Endodermal cell (in vitro differentiated cells): Measurements from ENCODE around the gene ITPA. TPM values are rescaled to one million over a fixed set of nuclear protein-coding genes. Genes with fewer than 3 reads are reported as not detected.

Experiments
- DNase-seq: peaks from one replicate; pipeline ENCODE4 v3.0.0-alpha.2; 2017
- H3K27ac ChIP-seq: 2 replicates; pipeline ENCODE4 v1.5.1; 2013; ENCODE audit warnings: mild to moderate bottlenecking, low read depth, low read length, moderate library complexity
- H3K27me3 ChIP-seq: 2 replicates; pipeline ENCODE4 v1.6.1; 2013; ENCODE audit warnings: mild to moderate bottlenecking, low read length, moderate library complexity; ENCODE audit not compliant: insufficient read depth, control insufficient read depth, poor library complexity, severe bottlenecking
- H3K36me3 ChIP-seq: 2 replicates; pipeline ENCODE4 v1.7.0; 2013; ENCODE audit warnings: mild to moderate bottlenecking, low read length, moderate library complexity; ENCODE audit not compliant: control insufficient read depth, insufficient read depth
- H3K4me1 ChIP-seq: one replicate; pipeline ENCODE4 v1.7.0; 2013; ENCODE audit warnings: low read length; ENCODE audit not compliant: control insufficient read depth, insufficient read depth
- H3K4me3 ChIP-seq: 2 replicates; pipeline ENCODE4 v1.5.1; 2013; ENCODE audit warnings: mild to moderate bottlenecking, low read length, moderate library complexity
- H3K9ac ChIP-seq: 2 replicates; pipeline ENCODE4 v1.6.1; 2013; ENCODE audit warnings: mild to moderate bottlenecking, low read length, moderate library complexity; ENCODE audit not compliant: poor library complexity, severe bottlenecking; ENCODE audit errors: extremely low read depth
- H3K9me3 ChIP-seq: 2 replicates; pipeline ENCODE4 v1.6.1; 2013; ENCODE audit warnings: mild to moderate bottlenecking, low read length, moderate library complexity; ENCODE audit not compliant: control insufficient read depth
- H3K27ac Mint-ChIP-seq: 2 replicates; pipeline ENCODE4 v1.8.0; 2020; ENCODE audit warnings: mixed read lengths
- H3K27me3 Mint-ChIP-seq: 2 replicates; pipeline ENCODE4 v1.8.0; 2021; ENCODE audit warnings: mild to moderate bottlenecking, mixed read lengths; ENCODE audit not compliant: insufficient read depth
- H3K36me3 Mint-ChIP-seq: 2 replicates; pipeline ENCODE4 v1.8.0; 2020; ENCODE audit warnings: low read depth, mixed read lengths
- H3K4me1 Mint-ChIP-seq: 2 replicates; pipeline ENCODE4 v1.8.0; 2020; ENCODE audit warnings: mixed read lengths
- H3K4me3 Mint-ChIP-seq: 2 replicates; pipeline ENCODE4 v1.8.0; 2020; ENCODE audit warnings: mild to moderate bottlenecking, moderate library complexity, mixed read lengths
- H3K9me3 Mint-ChIP-seq: 2 replicates; pipeline ENCODE4 v1.8.0; 2020; ENCODE audit warnings: mild to moderate bottlenecking, mixed read lengths
- WGBS, 2 experiments: methylation state at CpG; one replicate each; pipeline versions ENCODE4 v1.1.5 to v1.1.7; 2013; ENCODE audit warnings: missing lambda C conversion rate in 2 of 2, mixed read lengths in 1 of 2; ENCODE audit not compliant: insufficient coverage in 1 of 2, insufficient read length in 1 of 2; 5-methylcytosine and 5-hydroxymethylcytosine counted together
- total RNA-seq, 2 donors: library from RNA; stranded (reverse); fragmentation: NEBNext Ultra II Directional in 1 of 2; extraction: Animal tissue kit (Norgen Biotek cat#: 25700) in 1 of 2; gene quantifications; 2 replicates in 1 of 2; 3 replicates in 1 of 2; pipeline ENCODE4 v1.2.1, GENCODE V29; 2021
- TF ChIP-seq, protein P1 (sequence below): fragments of 200-600 bp; sonication (generic); conservative IDR thresholded peaks from 2 replicates; pipeline ENCODE4 v1.5.0; 2021; ENCODE audit warnings: antibody characterized with exemption, mild to moderate bottlenecking

ITPA gene
- total RNA-seq, 2 donors from 2014 or later: 50.8 to 53.6 TPM

DNA sequence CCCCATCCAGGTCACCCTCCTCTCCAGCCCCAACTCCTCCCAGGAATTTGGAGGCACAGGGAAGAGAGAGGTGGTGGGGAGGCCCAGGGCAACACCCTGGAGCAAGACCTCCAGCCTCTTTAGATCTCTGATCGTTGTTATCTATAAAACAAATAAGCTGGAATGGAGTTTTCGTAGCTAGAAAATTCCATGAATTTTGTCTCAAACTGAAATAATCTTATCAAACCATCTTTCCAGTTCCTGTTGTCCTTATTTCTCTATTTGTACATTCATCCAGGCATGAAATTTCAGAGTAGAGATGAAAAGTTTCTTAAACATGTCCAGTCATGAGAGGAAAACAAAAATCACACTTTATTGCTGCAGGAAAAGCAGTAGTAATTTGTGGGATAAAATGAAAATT is 35.9 kb downstream of the ITPA start:
- no peak overlapping the region for H3K27ac ChIP-seq
- H3K4me3 ChIP-seq: no peak overlapping the region
- TF ChIP-seq, protein P1, sequence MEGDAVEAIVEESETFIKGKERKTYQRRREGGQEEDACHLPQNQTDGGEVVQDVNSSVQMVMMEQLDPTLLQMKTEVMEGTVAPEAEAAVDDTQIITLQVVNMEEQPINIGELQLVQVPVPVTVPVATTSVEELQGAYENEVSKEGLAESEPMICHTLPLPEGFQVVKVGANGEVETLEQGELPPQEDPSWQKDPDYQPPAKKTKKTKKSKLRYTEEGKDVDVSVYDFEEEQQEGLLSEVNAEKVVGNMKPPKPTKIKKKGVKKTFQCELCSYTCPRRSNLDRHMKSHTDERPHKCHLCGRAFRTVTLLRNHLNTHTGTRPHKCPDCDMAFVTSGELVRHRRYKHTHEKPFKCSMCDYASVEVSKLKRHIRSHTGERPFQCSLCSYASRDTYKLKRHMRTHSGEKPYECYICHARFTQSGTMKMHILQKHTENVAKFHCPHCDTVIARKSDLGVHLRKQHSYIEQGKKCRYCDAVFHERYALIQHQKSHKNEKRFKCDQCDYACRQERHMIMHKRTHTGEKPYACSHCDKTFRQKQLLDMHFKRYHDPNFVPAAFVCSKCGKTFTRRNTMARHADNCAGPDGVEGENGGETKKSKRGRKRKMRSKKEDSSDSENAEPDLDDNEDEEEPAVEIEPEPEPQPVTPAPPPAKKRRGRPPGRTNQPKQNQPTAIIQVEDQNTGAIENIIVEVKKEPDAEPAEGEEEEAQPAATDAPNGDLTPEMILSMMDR: no peak
- Mint-ChIP-seq H3K4me3 (no peak overlapping the region), H3K9me3 (no peaks in the 10 kb centered on the region), H3K4me1 (peaks cover 4% of the 10 kb centered on the region), H3K36me3 (no peaks in the 10 kb centered on the region), H3K27me3 (peaks cover 65% of the 10 kb centered on the region), H3K27ac (no peak overlapping the region)
- peaks cover 39% of the 10 kb centered on the region for H3K27me3 ChIP-seq
- 93% methylated on average over 2 of the region's 2 CpGs; no CpG with 5 or more reads in 1 of the 2 experiments for WGBS, 2 experiments
- H3K9me3 ChIP-seq: no peaks in the 10 kb centered on the region
- no peaks in the 10 kb centered on the region for H3K36me3 ChIP-seq
- no peaks in the 10 kb centered on the region for H3K4me1 ChIP-seq
- H3K9ac ChIP-seq: no peak overlapping the region
- no peak for DNase-seq

DNA sequence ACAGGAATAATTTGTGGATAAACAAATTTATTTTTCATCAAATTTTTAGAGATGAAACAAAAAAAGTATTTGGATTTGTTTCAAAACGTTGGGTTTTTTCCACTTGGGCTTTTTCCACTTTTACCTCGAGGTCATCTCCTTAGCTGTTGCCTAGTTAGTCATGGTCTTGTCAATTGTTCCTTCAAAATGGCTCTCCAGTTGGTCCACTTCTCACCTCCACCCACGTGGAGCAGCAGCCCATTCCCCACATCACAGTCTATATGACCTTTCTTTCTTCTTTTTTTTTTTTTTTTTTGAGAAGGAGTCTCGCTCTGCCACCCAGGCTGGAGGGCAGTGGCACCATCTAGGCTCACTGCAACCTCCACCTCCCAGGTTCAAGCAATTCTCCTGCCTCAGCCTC is 36.4 kb downstream of the ITPA start:
- peak; percentile 38 for DNase-seq
- Histone ChIP-seq H3K36me3 (no peaks in the 10 kb centered on the region), H3K4me1 (no peaks in the 10 kb centered on the region), H3K27ac (no peak overlapping the region), H3K9ac (no peak overlapping the region), H3K27me3 (peaks cover 34% of the 10 kb centered on the region), H3K4me3 (no peak overlapping the region), H3K9me3 (no peaks in the 10 kb centered on the region)
- H3K36me3 Mint-ChIP-seq: no peaks in the 10 kb centered on the region
- H3K27me3 Mint-ChIP-seq: peaks cover 60% of the 10 kb centered on the region
- H3K4me3 Mint-ChIP-seq: no peak overlapping the region
- peaks cover 7% of the 10 kb centered on the region for H3K4me1 Mint-ChIP-seq
- no peak overlapping the region for H3K27ac Mint-ChIP-seq
- TF ChIP-seq, protein P1: no peak
- WGBS, 2 experiments: 33 to 66% methylated on average over 2 to 3 of the region's 4 CpGs
- H3K9me3 Mint-ChIP-seq: no peaks in the 10 kb centered on the region

- WGBS, 2 experiments: 97% methylated on average over 1 of the region's 1 CpG; no CpG with 5 or more reads in 1 of the 2 experiments
- peaks cover 6% of the 10 kb centered on the region for H3K36me3 ChIP-seq
- H3K9me3 Mint-ChIP-seq: no peaks in the 10 kb centered on the region
- H3K9me3 ChIP-seq: no peaks in the 10 kb centered on the region
- H3K4me1 ChIP-seq: no peaks in the 10 kb centered on the region
- no peak overlapping the region for H3K4me3 Mint-ChIP-seq
- H3K4me1 Mint-ChIP-seq: peaks cover 7% of the 10 kb centered on the region
- no peak for DNase-seq
- H3K36me3 Mint-ChIP-seq: no peaks in the 10 kb centered on the region
- H3K9ac ChIP-seq: no peak overlapping the region
- TF ChIP-seq, protein P1: no peak
- no peak overlapping the region for H3K27ac ChIP-seq
- peaks cover 50% of the 10 kb centered on the region for H3K27me3 Mint-ChIP-seq
- no peak overlapping the region for H3K27ac Mint-ChIP-seq
- no peak overlapping the region for H3K4me3 ChIP-seq
- peaks cover 26% of the 10 kb centered on the region for H3K27me3 ChIP-seq
Measured at GRCh38 chr20:3246682-3247081, 37.4 kb downstream of the ITPA start.
